SU-DHL-6 (cell line): ENCODE measurements around the gene TSGA10.

Experiments
- EZH2phosphoT487 ChIP-seq: fragments of 200-600 bp; sonication (generic), shearing (Covaris generic); conservative IDR thresholded peaks from 2 replicates; pipeline ENCODE4 v1.6.1; 2018; ENCODE audit warnings: mild to moderate bottlenecking, antibody characterized with exemption, low read length, moderate library complexity, mixed read lengths
- TF ChIP-seq, protein P1 (sequence below): fragments of 200-600 bp; sonication (generic); IDR thresholded peaks from one replicate; pipeline ENCODE4 v1.5.1; 2017; ENCODE audit warnings: antibody characterized with exemption, mild to moderate bottlenecking, low read length, moderate library complexity; ENCODE audit not compliant: insufficient read depth, poor library complexity, severe bottlenecking

DNA sequence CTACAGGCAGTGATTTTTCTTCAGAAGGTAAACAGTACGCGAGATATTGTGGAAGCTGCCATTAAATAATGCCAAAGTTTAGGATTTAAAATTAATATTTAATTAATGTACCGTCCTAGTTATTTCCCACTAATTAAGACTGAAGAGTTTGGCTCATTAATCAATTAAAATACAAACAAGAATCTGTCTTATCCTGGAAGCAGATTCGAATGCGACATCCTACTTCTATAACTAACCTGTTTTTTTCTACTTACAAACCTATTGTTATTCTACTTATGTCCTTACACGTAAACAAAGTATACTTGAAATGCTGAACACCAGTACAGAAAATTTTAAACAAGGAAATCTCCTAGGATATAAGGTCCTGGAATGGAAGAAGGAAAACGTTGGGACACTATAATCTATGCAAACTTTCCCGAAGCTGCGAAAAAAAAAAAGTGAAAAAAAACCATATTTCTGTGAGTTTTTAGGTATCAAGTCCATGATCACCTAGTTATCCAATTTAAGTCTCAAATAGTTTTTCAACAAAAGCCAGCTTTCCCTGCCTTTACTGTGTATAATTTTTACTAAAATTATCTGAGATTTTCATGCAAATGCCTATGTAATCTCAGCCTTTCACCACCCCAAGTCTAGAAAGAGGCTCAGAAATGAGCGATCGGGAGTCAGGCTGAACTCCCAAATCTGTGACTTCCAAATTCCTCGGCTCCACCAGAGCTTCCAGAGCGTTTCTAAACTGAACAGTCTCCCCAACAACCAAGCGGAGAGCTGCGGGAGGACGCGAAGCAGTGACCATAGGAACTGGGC, 14.5 kb downstream of the TSGA10 start:
- TF ChIP-seq, protein P1, sequence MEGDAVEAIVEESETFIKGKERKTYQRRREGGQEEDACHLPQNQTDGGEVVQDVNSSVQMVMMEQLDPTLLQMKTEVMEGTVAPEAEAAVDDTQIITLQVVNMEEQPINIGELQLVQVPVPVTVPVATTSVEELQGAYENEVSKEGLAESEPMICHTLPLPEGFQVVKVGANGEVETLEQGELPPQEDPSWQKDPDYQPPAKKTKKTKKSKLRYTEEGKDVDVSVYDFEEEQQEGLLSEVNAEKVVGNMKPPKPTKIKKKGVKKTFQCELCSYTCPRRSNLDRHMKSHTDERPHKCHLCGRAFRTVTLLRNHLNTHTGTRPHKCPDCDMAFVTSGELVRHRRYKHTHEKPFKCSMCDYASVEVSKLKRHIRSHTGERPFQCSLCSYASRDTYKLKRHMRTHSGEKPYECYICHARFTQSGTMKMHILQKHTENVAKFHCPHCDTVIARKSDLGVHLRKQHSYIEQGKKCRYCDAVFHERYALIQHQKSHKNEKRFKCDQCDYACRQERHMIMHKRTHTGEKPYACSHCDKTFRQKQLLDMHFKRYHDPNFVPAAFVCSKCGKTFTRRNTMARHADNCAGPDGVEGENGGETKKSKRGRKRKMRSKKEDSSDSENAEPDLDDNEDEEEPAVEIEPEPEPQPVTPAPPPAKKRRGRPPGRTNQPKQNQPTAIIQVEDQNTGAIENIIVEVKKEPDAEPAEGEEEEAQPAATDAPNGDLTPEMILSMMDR: no peak
- no peak for TF ChIP-seq EZH2phosphoT487
